ENCODE measurements around the gene OTUD6A.

The OTUD6A gene, protein sequence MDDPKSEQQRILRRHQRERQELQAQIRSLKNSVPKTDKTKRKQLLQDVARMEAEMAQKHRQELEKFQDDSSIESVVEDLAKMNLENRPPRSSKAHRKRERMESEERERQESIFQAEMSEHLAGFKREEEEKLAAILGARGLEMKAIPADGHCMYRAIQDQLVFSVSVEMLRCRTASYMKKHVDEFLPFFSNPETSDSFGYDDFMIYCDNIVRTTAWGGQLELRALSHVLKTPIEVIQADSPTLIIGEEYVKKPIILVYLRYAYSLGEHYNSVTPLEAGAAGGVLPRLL

DNA sequence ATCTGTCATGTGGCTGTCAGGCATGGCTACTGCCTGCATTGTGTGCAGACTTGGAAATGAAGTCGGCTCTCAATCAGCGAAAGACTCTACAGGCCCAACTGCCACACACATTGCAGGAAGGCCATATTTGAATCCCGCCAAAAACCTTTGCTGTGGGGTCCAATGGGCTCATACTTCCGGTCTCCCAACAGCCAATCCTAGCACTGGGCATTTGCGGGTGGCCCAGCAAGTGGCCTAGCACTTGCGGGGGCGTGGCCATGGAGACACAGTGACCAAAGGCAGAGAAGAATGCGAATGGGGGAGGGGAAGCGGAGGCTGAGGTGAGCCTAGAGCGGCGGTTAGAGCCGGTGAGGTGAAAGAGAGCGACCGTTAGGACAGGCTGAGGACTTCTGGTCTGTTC, at the start of gene OTUD6A:
OTUD6A (plus strand) TSS at position 382 of the 400 bp plus-strand sequence. CDS start 68 bp downstream, outside the sequence.
- no peak for DNase-seq

DNA sequence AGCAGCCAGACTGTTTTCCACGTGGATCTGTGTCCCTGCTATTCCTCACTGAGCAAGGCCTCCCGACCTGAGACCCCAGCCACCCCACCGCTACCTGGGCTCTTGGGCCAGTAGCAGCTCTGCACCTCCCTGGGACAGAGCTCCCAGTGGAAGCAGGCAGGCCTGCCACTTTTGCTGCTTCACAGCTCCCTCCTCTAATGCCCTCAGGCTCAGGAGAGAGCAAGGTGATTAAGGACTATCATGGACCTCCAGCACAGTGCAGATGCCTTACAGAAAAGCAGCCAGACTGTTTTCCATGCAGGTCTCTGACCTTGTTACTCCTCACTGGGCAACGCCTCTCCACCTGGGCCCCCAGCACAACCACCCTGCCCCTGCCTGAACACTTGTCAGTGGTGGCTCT, 49.5 kb upstream of the OTUD6A start:
- DNase-seq: no peak

DNA sequence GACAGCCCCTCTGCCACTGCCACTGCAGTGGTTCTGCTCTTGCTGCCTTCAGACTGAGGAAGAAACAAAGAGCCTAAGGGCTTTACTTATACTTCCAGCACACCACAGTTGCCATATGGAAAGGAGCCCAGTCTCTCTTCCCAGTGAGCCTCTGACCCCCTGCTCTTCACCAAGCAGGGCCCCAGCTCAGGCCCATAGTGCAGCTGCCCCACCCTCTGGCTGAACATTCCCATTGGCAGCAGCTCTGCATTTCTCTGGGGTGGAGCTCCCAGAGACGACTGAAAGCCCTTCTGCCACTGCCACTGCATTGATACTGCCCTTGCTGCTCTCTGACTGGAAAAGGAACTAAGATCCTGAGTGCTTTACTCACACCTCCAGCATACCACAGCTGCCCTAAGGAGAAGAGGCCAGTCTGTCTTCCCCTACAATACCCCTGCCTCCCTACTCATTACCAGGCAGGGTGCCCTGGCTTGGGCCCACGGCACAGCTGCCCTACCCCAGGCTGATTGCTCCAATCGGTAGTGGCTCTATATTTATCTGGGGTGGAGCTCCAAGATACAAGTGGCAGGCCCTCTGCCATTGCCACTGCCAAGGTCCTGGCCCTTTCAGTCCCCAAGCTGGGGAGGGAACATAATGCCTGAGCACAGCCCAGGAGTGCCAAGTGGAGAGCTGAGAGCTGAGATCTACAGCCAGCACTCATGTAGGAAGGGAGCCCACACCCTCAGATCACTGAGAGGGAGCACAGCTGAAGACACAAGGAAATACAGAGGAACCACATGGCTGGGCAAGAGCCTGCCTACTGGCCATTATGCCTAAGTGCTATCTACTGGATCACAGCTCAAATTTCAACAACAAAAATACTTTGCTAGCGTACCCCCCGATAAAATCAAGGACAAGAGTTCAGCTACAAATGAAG, 48.5 kb upstream of the OTUD6A start:
- no peak for DNase-seq

DNA sequence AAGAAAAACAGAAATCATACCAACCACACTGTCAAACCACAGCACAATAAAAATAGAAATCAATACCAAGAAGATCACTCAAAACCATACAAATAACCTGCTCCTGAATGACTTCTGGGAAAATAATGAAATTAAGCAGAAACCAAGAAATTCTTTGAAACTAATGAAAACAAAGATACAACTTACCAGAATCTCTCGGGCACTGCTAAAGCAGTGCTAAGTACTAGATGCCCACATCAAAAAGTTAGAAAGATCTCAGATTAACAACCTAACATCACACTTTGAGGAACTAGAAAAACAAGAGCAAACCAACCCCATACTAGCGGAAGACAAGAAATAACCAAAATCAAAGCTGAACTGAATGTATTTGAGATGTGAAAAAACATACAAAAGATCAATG, 45.7 kb upstream of the OTUD6A start:
- no peak for DNase-seq

DNA sequence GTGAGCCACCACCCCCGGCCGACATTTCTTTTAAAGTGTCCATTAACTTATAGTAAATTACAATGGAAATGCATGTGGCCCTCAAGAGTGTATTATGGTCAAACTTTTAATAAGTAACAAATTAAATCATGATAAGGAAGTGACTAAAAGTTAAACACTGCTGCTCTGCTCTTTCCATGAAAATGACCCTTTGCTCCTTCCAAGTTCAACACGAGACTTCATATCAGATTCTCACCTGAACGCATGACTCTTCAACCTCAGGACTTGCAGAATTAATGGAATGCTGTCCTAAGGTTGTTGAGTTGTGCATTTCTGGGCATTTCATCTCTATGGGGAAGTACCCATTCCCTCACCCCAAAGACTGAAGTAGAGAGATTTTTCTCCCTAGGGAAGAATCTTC, 39.6 kb upstream of the OTUD6A start:
- DNase-seq: no peak

DNA sequence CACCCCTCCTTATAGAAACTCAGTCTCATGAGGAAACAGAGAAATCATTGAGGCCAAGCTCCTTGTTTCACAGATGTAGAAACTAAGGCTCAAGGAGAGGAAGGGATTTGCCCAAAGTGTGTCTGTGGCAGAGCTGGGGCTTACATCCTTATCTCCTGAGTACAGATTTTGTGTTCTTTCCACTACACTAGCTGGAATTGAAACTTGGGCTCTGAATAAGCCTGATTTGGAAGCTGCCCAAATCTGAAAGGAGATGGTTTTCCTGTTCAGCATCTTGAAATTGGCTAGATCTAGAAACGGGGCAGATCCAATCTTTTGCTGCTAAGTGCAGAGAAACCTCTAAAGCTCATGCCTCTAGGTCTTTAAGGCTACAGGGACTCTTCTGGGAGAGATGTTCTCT, 36.8 kb upstream of the OTUD6A start:
- DNase-seq: no peak

DNA sequence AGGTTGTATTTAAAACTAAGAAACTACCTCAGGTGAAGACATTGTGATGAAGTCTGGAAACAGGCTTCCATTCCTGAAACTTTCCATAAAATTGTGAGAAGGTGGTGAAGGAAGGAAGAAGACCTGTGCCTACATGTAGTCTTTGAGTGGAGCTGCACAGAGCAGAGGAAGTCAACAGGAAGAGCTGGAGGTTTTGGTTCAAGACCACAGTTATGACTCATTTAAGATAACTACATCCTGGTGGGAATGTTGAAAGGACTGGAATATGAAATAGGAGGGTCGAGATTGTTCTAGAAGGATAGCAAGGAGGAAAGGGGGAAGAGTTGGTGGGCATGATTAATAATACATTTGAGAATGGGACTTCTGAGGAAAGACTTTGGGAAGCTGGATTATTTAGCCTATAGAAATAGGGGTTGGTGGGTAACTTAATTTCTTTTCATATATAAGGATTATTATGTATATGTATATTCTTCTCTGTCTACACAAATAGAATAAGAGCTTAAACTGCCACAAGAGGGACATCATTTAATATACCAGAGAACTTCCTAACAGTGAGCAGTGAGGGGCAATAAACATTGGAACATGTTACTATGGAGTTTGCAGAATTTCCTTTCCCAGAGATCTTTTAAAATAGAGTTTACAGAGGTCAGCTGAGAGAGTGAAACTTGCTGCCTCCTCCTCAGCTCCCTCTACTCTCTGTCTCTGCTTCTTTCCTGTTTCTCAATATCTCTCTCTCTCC, 36.0 kb upstream of the OTUD6A start:
- no peak for DNase-seq

DNA sequence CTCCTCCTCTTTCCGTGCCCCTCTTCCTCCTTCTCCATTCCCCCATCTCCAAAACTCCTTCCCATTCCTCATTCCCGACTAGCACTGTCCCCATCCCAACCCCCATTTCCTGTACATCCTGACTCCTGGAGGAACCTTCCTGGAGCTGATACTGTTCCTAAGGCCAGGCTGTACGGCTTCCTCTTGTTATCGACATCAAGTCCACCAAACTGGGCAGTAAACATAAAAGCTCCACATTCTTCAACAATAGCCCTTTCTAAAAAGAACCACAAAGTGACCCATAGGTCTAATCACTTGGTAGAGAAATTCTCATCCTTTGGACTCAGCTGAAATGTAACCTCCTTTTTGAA, 35.4 kb upstream of the OTUD6A start:
- no peak for DNase-seq

DNA sequence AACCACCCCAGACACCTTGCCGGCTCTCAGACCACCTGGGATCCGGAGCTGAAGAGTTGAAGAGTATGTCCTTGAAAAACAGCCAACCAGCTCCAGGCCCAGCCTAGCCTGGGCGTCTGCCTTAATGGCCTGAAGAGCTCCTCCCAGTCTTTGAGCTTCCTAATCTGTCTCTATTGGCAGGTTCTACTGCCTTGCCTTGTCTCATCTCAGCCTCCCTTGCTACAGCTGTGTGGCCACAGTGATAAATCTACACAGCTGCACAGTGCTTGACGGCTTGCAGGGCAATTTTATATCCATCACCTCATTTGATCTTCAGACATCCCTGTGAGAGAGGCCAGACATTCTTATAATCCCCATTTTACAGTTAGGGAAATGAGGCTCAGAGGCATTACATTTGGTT, 32.4 kb upstream of the OTUD6A start:
- DNase-seq: no peak

DNA sequence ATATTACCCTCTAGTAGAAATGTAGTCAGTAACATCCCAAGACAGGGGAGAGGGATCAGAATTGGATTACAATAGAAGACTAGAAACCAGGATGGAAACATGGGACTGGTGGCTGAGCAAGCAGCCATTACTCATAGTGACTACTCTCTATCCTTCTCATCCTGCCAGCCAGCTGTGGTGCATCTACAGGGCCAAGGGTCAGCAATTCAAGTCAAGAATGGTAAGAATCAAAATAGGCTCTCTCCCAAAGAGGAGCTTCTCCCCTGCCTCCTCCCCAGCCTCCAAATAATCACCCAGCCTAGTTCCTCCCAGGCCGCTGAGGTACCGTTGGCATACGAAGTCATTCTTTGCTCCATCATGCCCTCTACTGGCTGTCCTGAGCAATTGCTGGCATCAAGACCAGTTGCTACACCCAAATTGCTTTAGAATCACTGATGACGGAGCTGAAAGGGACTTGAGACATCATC, 31.9 kb upstream of the OTUD6A start:
- no peak for DNase-seq

DNA sequence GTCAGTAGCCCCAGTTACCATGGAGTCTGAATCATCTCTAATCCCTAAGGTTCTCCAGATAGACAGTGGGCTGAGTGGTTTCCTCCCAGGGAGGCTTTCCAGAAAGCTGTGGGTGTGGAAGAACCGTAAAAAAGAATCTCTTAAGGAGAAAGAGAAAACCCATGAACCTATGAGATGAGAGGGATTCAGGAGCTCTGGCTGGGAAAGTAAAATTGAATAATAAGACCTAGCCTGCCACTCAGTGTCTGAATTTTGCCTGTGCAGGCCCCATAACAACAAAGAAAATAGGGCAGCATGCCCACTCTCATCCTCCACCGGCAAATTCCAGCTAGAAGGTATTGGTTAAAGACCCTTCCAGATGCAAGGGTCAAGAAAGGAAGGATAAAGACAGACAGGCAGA, 29.5 kb upstream of the OTUD6A start:
- no peak for DNase-seq

DNA sequence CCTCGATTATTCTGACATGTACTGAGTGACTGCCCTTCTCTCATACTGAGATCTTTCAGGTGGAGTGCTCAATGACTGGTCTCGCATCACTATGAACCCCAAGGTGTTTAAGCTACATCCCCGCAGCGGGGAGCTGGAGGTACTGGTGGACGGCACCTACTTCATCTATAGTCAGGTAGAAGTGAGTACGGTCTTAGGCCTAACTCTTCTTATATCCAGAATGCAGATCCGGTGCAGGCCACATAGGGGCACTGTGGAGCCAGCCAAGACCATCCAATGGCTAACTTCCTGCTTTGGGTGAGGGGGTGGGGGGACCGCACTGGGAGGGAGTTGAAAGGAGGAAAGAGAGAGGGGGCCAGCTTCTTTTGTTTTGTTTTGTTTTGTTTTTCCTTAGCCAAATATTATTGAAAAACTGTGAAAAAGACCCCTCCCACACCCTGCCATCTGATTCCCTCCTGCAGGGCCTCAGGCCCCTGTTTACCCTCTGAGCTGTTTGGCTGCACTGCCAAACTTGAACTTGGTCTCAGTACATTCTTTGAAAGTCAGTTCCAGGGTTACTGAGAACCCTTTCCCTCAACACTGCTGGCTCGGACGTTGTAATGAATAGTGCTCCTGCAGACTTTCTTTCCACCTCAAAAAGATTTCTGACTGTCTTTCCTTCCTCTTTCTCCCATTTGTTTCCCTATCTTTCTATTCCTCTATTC, 28.8 kb upstream of the OTUD6A start:
- no peak for DNase-seq

DNA sequence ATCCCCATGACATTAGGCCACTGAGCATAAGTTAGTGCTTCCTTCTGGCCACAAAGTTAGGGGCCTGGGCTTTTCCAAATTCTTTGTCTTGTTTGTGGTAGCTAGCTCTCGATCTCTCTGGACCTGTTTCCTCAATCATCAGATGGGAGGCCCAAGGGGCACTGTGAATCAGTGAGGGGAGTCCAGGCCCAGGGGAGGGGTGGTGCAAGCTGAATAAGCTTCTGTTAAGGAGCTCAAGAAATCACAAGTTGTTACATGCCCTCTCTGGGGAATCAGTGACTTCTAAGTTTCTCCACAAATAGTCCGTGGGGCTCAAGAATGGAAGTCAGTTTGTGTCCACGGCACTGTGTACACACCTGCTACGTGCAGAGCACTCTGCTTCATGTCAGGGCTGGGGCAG, 27.6 kb upstream of the OTUD6A start:
- no peak for DNase-seq

DNA sequence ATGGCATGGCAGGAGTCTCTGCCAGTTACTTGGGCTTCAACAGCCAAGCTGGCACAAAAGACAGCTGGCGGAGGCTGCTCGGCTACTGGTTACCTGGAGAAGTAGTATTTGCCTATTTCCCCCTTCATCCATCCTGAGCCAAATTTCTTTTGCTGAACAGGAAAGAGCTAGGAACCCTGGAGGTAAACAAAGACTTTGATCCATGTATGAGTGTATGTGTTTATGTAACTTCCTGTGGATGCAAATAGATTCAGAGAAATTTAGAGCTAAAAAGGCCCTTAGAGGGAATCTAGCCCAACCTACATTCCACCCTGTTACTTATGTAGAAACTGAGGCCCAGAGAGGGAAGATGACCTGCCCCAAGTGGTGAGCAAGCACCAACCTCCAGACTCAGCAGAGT, 23.7 kb upstream of the OTUD6A start:
- DNase-seq: no peak

DNA sequence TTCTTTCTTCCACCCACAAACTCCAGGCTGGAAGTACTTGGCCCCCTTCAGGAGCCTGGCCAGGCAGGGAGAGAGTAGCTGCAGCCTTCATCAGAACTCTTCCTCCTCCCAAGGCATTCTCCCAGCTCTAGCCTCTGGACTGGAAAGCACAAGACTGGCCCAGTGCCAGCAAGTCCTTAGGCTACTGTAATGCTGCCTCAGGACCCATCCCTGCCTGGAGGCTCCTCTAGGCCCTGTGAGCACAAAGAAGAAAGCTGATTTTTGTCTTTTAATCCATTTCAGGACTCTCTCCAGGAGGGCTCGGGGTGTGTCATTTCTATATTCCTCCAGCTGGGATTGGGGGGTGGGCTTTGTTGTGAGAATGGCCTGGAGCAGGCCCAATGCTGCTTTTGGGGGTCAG, 23.3 kb upstream of the OTUD6A start:
- no peak for DNase-seq

DNA sequence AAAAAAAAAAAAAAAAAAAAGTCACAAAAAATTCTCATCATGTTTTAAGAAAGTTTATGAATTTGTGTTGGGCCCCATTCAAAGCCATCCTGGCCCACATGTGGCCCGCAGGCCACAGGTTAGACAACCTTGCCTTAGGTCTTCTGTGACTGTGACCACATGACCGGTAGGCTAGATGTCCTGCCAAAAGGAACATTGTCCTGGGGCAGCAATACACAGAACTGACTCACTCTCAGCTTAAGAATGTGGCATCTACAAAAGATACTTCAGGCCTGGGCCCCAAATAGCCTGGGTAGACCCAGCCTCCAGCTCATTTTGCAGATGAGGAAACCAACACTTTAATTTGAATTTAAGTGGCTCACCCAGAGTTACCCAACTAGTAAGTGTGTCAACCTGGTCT, 22.5 kb upstream of the OTUD6A start:
- no peak for DNase-seq

DNA sequence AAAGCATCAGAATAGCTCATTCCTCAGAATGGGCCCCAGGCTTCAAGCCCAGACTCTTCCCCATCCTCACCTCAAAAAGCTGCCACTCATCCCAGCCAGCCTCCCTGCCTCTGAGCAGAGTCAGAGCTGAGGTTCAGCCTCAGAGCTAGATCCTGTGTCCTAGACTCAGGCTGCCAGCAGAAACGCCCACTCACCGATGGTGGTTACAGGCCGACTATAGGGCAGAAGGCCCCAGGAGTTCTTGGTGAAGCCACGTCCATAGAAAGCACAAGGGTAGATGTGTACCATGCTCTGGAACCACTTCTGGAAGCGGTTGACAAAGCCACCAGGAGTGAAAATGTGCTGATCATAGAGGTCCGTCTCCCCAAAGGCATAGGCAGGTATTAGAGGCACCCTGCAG, 20.3 kb upstream of the OTUD6A start:
- no peak for DNase-seq

DNA sequence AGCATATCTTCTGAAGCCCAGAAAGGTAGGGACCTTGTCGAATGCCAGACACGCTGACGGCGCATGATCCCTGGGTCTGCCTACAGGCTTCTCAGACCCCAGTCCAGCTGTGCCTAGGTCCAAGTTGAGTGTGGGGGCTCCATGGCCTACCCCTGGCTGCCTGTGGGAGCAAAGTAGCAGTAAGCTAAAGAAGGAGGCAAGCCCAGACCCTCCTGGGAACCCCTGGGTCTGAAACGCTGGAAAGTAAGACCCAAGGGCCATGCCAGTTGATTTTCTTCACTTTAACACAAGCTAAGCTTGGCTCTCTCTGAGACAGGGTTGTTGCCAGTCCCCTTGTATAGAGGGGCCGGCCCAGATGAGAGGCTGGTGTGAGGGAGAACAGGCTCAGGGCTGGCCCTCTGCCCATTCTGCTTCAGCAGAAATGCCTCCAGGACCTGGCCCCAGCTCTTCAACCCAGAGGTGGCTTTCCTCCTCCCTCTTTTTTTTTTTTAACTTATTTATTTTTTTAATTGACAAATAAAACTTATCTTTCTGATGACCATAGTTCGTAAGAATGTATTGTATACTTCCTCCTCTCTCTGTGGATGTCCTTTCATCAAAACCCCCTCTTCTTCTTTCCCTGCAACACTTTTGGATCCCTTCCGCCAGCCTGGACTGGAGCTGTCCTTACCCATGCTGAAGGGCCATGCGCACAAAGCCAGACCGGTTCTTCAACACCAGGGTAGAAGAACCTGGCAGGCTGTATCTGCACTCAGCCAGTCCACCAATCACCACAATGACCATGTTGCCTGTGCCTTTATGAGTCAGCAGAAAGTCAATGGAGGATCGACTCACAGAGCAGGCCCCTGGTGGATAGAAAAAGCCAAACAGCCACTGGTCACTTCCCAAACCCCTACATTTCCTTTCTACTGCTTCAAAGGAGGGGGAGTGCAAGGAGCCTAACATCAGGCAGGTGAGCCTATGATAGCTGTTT, 19.6 kb upstream of the OTUD6A start:
- no peak for DNase-seq

DNA sequence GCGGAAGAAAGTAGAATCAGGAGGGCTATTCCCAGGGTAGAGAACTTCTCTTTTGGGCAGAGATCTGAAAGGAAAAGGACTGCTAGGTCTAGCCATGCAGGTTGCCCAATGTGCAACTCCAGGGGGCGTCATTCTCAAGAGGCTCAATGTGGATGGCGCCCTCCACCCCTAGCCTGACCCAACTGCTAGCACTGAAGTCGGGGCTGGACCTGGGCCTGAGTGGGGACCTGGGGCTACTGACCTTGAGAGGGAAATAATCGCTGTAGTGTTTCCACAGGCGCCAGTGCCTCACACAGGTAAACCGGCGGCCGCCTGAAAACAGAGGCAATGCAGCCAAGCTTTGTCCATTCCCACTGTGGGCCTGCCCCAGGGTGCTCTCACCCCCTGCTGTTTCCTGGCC, 18.6 kb upstream of the OTUD6A start:
- no peak for DNase-seq

DNA sequence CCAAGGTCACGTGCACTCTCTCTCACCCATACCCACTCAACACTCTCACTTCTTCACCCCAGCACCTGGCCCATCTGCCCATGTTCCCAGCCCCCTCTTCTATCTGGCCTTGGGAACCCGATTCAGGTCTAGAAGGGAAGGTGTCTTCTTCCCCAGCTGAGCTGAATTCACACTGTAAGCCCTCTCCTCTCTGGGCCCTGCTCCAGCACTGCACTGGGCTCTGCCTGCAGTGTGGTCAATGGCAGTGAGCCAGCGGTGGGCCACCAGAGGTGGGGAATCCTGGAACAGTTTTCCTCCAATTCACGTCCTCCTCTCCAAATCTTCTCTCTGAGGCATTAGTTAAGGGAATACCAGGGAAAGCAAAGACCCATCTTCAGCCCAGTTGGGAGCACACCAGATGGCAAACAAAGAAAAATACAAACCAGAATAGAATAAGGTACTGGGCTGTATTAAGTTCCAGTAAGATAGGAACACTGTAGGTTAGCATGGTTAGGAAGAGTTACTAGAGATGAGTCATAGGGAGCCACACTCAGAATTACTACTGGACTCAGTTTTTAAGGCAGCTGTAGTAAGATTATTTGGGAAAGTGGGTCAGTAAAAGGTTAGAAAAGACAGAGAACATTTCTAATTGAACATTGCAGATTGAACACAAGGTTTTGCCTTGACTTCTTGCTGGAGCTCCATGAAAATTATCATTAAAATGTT, 17.6 kb upstream of the OTUD6A start:
- no peak for DNase-seq

DNA sequence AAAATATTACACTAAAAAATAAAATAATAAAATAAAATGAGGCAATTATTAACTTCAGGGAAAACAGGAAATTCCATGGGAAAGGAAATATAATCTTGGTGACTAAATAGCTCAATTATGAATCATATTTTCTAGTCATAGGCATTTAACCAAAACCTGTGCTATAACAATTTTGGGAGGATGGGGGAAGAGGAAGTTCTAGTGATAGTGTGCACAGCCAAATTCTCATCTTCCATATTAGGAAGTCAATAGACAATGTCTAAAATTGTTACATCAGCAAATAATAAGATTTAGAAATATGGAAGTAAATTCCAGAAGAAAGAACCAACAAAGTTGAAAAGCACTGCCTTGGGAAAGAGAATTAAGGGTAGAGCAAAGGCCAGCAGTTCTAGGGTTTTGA, 15.3 kb upstream of the OTUD6A start:
- DNase-seq: no peak

All from GOT3 (cell line).